AG09309 (cell line): ENCODE measurements around the gene PRND.

Experiments used
- DNase-seq: peaks from one replicate; pipeline ENCODE4 v3.0.0-alpha.2; 2010; ENCODE audit warnings: low read depth
- H3K4me3 ChIP-seq: 2 replicates; pipeline ENCODE4 v1.5.1; 2011; ENCODE audit warnings: mild to moderate bottlenecking, low read depth, low read length, moderate library complexity; ENCODE audit not compliant: control insufficient read depth
- CTCF ChIP-seq: IDR thresholded peaks from 2 replicates; pipeline ENCODE4 v1.5.1; 2011; ENCODE audit warnings: mild to moderate bottlenecking, low read depth, low read length, inconsistent platforms; ENCODE audit not compliant: insufficient read depth, control insufficient read depth; ENCODE audit errors: missing control alignments

The PRND gene

GRCh38 chr20:4691753-4692152, 30.0 kb upstream of the PRND start:
- no peak for DNase-seq
- no peak overlapping the region for H3K4me3 ChIP-seq
- no peak for TF ChIP-seq CTCF

DNA sequence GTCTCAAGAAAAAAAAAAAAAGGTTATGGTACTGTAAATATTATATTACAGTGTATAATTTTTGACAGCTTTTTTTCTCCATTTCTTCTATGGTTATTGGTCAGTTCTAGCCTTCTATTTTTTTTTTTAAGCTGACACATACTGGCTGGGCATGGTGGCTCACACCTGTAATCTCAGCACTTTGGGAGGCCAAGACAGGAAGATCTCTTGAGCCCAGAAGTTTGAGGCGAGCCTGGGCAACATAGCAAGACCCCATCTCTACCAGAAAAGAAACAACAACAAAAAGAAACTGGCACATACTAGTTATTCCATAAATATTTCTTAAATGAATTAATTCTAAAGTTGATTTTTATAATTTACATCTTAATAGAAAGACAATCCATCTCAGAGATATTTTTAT, 27.6 kb upstream of the PRND start:
- H3K4me3 ChIP-seq, result no peak overlapping the region
- TF ChIP-seq CTCF, result no peak
- no peak for DNase-seq

- no peak overlapping the region for H3K4me3 ChIP-seq
- no peak for TF ChIP-seq CTCF
These were observed 24.4 kb upstream of the PRND start for GRCh38 chr20:4697189-4697830.

DNA sequence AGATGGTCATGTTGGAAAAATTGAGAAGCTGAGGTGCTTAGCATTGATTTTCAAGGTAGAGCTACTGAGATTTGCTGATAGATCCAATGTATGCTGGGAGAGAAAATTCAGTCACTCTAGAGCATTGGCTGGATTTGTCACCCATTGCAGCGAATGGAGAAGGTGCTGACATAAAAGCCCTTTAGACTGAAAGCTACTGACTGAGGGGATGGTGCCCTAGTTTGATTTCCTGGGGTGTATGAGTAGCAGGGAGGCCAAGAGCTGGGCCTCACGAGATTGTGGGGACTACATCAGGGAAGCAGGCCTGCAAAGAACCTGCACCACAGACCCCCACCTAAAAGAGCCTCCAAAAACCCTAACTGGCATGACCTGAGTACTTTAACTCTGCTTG, 23.9 kb upstream of the PRND start:
- no peak for DNase-seq
- no peak overlapping the region for H3K4me3 ChIP-seq
- no peak for TF ChIP-seq CTCF

More at GRCh38 chr20:4697189-4697830, 24.4 kb upstream of the PRND start:
- DNase-seq, result no peak

- H3K4me3 ChIP-seq, result no peak overlapping the region
- DNase-seq, result no peak
- TF ChIP-seq CTCF, result no peak
These were observed 22.5 kb upstream of the PRND start for GRCh38 chr20:4699216-4699615.

DNA sequence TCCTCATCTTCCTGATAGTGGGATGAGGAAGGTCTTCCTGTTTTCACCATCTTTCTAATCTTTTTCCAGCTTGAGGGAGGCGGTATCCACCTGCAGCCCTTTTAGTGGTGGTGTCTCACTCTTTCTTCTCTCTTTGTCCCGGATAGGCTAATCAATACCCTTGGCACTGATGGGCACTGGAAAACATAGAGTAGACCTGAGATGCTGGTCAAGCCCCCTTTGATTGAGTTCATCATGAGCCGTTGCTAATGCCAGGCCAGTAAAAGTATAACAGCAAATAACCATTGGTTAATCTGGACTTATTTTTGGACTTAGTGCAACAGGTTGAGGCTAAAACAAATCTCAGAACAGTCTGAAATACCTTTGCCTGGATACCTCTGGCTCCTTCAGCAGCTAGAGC, 21.8 kb upstream of the PRND start:
- H3K4me3 ChIP-seq, result no peak overlapping the region
- no peak for DNase-seq
- no peak for TF ChIP-seq CTCF

DNA sequence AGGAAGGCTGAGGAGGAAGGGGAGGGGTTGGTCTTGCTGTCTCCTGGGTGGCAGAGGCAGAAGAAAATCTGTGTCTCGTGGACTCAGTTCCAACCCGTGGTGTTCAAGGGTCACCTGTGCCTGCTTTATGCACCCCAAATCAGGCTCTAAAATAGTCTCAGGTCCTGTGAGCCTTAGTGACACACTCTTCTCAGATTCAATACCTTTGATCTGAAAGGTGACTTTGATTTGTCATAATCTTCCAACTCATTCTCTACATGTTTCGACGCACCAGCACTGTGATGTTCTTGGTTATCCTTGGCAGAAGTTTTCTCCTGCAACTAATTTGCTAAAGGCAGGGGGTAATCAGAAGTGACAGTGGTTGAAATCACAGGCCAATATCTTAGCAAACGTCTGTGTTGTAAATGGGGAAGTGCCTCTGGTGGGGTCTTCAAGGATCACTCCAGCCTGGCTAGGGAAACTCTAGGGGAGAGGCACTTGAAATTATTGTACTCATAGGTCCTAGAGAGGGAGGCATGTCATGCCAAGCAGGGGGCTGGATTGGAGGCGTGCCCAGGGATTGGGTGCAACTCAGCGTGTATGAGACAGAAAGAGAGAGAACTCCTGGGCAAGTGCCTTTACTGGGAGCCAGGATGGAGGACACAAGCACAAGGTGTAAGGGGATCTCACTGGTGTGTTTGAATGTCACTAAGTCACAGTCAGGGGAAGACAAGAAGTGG, 19.0 kb upstream of the PRND start:
- DNase-seq, result no peak
- no peak for TF ChIP-seq CTCF

More for the DNA sequence above, 19.0 kb upstream of the PRND start:
- no peak overlapping the region for H3K4me3 ChIP-seq
